Heart right ventricle (tissue), 16 donors: ENCODE results near the gene DNAJB11. TPM values are rescaled to one million over a fixed set of nuclear protein-coding genes. Genes with fewer than 3 reads are reported as not detected.

Source experiments
- ATAC-seq, 8 donors: fragments of 200-7000 bp; cut with Tn5 transposase; one replicate each; pipeline ENCODE4 v1.9.1; 2020; ENCODE audit warnings: mild to moderate bottlenecking in 8 of 8, moderate library complexity in 8 of 8, moderate number of reproducible peaks in 1 of 8
- DNase-seq, 2 donors: peaks; one replicate each; pipeline ENCODE4 v3.0.0-alpha.2; 2020
- H3K27ac ChIP-seq, 10 donors: fragments of 200-600 bp; sonication (generic) in 2 of 10; one replicate each; pipeline versions ENCODE4 v1.5.0 to v1.8.0; 2020 to 2022; ENCODE audit warnings: mild to moderate bottlenecking in 3 of 10
- H3K27me3 ChIP-seq, 7 donors: fragments of 200-600 bp; one replicate each; pipeline ENCODE4 v1.8.0; 2021 to 2022; ENCODE audit warnings: mild to moderate bottlenecking in 2 of 7
- H3K36me3 ChIP-seq, 9 donors: fragments of 200-600 bp; sonication (generic) in 1 of 9; one replicate each; pipeline versions ENCODE4 v1.5.0 to v1.8.0; 2020 to 2022; ENCODE audit warnings: mild to moderate bottlenecking in 2 of 9
- H3K4me1 ChIP-seq, 9 donors: fragments of 200-600 bp; sonication (generic) in 1 of 9; one replicate each; pipeline versions ENCODE4 v1.5.0 to v1.8.0; 2020 to 2022; ENCODE audit warnings: mild to moderate bottlenecking in 4 of 9
- H3K4me3 ChIP-seq, 10 donors: fragments of 200-600 bp; sonication (generic) in 2 of 10; one replicate each; pipeline versions ENCODE4 v1.5.0 to v1.8.0; 2020 to 2022; ENCODE audit warnings: mild to moderate bottlenecking in 7 of 10, moderate library complexity in 2 of 10
- H3K9me3 ChIP-seq, 11 donors: fragments of 200-600 bp in 10 of 11; sonication (generic) in 2 of 11; one replicate each; pipeline versions ENCODE4 v1.5.0 to v1.8.0; 2013 to 2022; ENCODE audit warnings: mild to moderate bottlenecking in 2 of 11, control low read depth in 1 of 11, moderate library complexity in 1 of 11
- WGBS, 2 donors: extraction: QIAGEN DNeasy Blood & Tissue Kit; methylation state at CpG; one replicate each; pipeline ENCODE4 v1.1.7; 2013; ENCODE audit warnings: inconsistent platforms in 1 of 2; 5-methylcytosine and 5-hydroxymethylcytosine counted together
- intact Hi-C, 10 donors: fragments of 100-400 bp; cut with DNase I; formaldehyde crosslinking; loops; one replicate each; pipeline versions ENCODE4 v1.11.1 to v1.14.2; 2022
- polyA plus RNA-seq, 2 donors: library from polyadenylated mRNA; stranded (reverse); fragments of 200-250 nt; gene quantifications; one replicate each; pipeline ENCODE4 v1.2.3, GENCODE V29; 2013
- total RNA-seq, 10 donors: library from RNA; stranded (reverse); fragmentation: NEBNext Ultra II Directional in 3 of 10; extraction: Animal tissue kit (Norgen Biotek cat#: 25700) in 3 of 10; gene quantifications; one replicate each; pipeline versions ENCODE4 v1.2.1 to v1.2.4, GENCODE V29; 2021 to 2023
- TF ChIP-seq, protein P1 (sequence below), 9 donors: fragments of 200-600 bp; sonication (generic) in 2 of 9; IDR thresholded peaks; one replicate each; pipeline versions ENCODE4 v1.5.0 to v1.8.0; 2021 to 2022; ENCODE audit warnings: antibody characterized with exemption in 9 of 9, mild to moderate bottlenecking in 5 of 9, moderate library complexity in 1 of 9
- donor health status: Arrhythmogenic right ventricular cardiomyopathy.
- donor health status: ischemic (EF 13 %, LVEDD 7.1; RV severe dilation, severe dysfunction).
- donor health status: healthy with polysubstance abuse.
- donor health status: DM: no; HTN: yes; CAD: no.
- donor health status: DM: no; HTN: no; CAD: no.
- donor health status: ischemic (EF 25% LVEDD 6.9; RV normal size, moderate dysfunction).
- donor health status: ischemic (EF 25% LVEDD 5.7; RV mildly dilated, moderate dysfunction).
- donor health status: healthy.
- donor health status: DM: yes; HTN: yes; CAD: no.
- donor health status: Ischemic cardiomyopathy.
- donor health status: ischemic (EF 35%, LVEDD 5.7; RV mildly dilated, moderate dysfunction).
- donor health status: nonischemic (EF 11% LVEDD 7.7; RV severe dilation, severe dysfunction).
- donor health status: DM: yes; HTN: yes; CAD: no.
- donor health status: PGD.
- donor health status: ischemic (EF 29% LVEDD 5.4; RV normal size, mild dysfunction).
- donor health status: nonischemic (EF 23%, LVEDD 6.1; RV moderate dilation, normal function).

Gene DNAJB11
- total and polyA plus RNA-seq, 12 donors: 17.9 to 147 (median 24.2) TPM

DNA sequence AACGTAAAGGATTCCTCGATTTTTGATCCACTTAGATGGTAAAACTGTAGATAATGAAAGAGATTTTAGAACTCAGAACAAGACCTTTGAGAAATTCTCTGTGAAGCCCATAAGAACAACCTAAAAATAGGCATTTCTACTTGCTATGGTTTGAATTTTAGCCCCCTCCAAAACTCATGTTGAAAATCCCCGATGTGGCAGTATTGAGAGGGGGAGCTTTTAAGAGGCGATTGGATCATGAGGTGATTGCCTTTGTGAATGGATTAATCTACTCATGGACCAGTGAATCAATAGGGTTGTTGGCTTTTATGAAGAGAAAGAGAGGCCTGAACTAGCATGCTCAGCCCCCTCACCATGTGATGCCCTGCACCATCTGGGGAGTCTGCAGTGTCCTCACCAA lies 22.2 kb downstream of the DNAJB11 start:
- DNase-seq (no peak), ATAC-seq (no peak)
- H3K27me3 ChIP-seq: no peaks in the 10 kb centered on the region
- no peaks in the 10 kb centered on the region for H3K9me3 ChIP-seq
- peaks cover 0 to 6% (median 0%) of the 10 kb centered on the region in 9 donors for H3K4me1 ChIP-seq
- no peak overlapping the region for H3K27ac ChIP-seq
- intact Hi-C loops: no loop called here
- WGBS, 2 donors: 91 to 93% methylated on average over 4 of the region's 4 CpGs
- H3K36me3 ChIP-seq: peaks cover 0 to 2% (median 0%) of the 10 kb centered on the region in 9 donors
- no peak overlapping the region for H3K4me3 ChIP-seq
- TF ChIP-seq, protein P1, sequence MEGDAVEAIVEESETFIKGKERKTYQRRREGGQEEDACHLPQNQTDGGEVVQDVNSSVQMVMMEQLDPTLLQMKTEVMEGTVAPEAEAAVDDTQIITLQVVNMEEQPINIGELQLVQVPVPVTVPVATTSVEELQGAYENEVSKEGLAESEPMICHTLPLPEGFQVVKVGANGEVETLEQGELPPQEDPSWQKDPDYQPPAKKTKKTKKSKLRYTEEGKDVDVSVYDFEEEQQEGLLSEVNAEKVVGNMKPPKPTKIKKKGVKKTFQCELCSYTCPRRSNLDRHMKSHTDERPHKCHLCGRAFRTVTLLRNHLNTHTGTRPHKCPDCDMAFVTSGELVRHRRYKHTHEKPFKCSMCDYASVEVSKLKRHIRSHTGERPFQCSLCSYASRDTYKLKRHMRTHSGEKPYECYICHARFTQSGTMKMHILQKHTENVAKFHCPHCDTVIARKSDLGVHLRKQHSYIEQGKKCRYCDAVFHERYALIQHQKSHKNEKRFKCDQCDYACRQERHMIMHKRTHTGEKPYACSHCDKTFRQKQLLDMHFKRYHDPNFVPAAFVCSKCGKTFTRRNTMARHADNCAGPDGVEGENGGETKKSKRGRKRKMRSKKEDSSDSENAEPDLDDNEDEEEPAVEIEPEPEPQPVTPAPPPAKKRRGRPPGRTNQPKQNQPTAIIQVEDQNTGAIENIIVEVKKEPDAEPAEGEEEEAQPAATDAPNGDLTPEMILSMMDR (IDR thresholded peaks at IDR 0.05): no peak

GRCh38 chr3:186593862-186594261 lies 23.3 kb downstream of the DNAJB11 start:
- TF ChIP-seq, protein P1 (IDR thresholded peaks at IDR 0.05): no peak
- Histone ChIP-seq H3K27me3 (no peaks in the 10 kb centered on the region), H3K36me3 (no peaks in the 10 kb centered on the region), H3K4me3 (no peak overlapping the region), H3K4me1 (peaks cover 0 to 10% (median 0%) of the 10 kb centered on the region in 9 donors), H3K9me3 (no peaks in the 10 kb centered on the region), H3K27ac (no peak overlapping the region)
- DNase-seq (no peak), ATAC-seq (no peak)
- intact Hi-C loops: no loop called here
- WGBS, 2 donors: 91 to 92% methylated on average over 3 of the region's 3 CpGs

GRCh38 chr3:186594591-186595113 lies 24.1 kb downstream of the DNAJB11 start:
- TF ChIP-seq, protein P1 (IDR thresholded peaks at IDR 0.05): no peak
- H3K4me1 ChIP-seq: peaks cover 0 to 15% (median 0%) of the 10 kb centered on the region in 9 donors
- no peak overlapping the region for H3K4me3 ChIP-seq
- H3K27me3 ChIP-seq: no peaks in the 10 kb centered on the region
- no peaks in the 10 kb centered on the region for H3K9me3 ChIP-seq
- 67 to 72% methylated on average over 6 of the region's 6 CpGs for WGBS, 2 donors
- intact Hi-C loops: no loop called here
- ATAC-seq: no peak
- no peak for DNase-seq
- H3K36me3 ChIP-seq: no peaks in the 10 kb centered on the region
- no peak overlapping the region for H3K27ac ChIP-seq

GRCh38 chr3:186596568-186597287 lies 26.2 kb downstream of the DNAJB11 start:
- no peak overlapping the region for H3K27ac ChIP-seq
- H3K27me3 ChIP-seq: no peaks in the 10 kb centered on the region
- H3K36me3 ChIP-seq: no peaks in the 10 kb centered on the region
- no peak for ATAC-seq
- no peak overlapping the region for H3K4me3 ChIP-seq
- TF ChIP-seq, protein P1 (IDR thresholded peaks at IDR 0.05): no peak
- H3K4me1 ChIP-seq: peaks cover 0 to 18% (median 0%) of the 10 kb centered on the region in 9 donors
- DNase-seq: no peak
- no peaks in the 10 kb centered on the region for H3K9me3 ChIP-seq
- 46 to 48% methylated on average over 17 of the region's 17 CpGs for WGBS, 2 donors
- intact Hi-C loops: no loop called here
